HG02759 (cell line): ENCODE data around the gene COQ9.

ENCODE experiments used
- ATAC-seq: cut with Tn5 transposase; IDR thresholded peaks from one replicate; pipeline ENCODE4 v1.9.1; 2021; ENCODE audit warnings: mild to moderate bottlenecking, moderate library complexity; ENCODE audit not compliant: unreplicated experiment

Gene COQ9

GRCh38 chr16:57471852-57472664 is 24.8 kb downstream of the COQ9 start:
- ATAC-seq = no peak

GRCh38 chr16:57472665-57473060 is 25.4 kb downstream of the COQ9 start:
- no peak for ATAC-seq

GRCh38 chr16:57473176-57473840 is 26.0 kb downstream of the COQ9 start:
- ATAC-seq = no peak

- ATAC-seq = no peak
Observed at GRCh38 chr16:57473906-57474305, 26.6 kb downstream of the COQ9 start.

DNA sequence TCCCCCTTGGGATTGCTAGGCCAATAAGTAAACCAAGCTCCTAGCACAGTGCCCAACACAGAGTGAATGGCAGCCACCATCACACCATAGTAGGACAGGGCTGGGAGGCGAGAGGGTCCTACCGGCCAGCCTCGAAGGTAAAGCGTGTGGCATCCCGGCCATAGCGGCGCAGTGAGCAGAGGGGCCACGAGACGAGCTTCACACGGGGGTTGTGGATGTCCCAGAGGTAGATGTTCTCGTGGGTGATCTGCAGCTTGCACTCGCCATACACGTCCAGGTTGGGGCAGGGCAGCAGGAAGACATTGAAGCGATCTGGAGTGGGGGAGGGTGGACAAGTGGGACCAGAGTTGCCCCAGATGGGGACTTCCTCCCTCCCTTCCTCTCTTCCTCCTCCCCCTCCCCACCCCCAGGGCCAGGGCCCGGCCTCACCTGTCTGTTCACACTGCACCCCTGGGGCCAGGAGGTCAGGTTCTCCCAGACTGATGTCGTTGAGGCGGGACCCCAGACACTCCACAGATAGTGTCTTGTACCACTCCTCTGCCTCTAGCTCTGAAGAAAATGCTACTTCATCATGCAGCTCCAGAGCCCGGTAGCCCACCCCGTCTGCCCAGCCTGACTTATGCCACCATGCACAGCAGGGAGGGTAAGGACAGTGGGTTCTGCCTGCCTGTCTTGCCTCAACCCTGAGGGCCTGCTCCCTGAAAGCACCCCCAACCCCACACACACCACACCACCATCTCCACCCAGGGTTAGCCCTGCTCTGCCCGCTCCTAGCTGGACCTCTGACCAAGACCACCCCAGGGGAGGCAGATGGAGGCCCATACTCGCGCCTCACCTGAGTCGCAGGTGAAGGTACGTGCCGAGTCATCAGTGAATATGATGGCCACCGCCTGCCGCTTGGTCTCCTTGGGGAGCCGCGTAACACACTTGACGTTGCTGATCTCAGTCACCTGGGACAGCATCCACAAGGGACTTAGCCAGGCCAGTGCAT is 27.7 kb downstream of the COQ9 start:
- ATAC-seq = no peak

DNA sequence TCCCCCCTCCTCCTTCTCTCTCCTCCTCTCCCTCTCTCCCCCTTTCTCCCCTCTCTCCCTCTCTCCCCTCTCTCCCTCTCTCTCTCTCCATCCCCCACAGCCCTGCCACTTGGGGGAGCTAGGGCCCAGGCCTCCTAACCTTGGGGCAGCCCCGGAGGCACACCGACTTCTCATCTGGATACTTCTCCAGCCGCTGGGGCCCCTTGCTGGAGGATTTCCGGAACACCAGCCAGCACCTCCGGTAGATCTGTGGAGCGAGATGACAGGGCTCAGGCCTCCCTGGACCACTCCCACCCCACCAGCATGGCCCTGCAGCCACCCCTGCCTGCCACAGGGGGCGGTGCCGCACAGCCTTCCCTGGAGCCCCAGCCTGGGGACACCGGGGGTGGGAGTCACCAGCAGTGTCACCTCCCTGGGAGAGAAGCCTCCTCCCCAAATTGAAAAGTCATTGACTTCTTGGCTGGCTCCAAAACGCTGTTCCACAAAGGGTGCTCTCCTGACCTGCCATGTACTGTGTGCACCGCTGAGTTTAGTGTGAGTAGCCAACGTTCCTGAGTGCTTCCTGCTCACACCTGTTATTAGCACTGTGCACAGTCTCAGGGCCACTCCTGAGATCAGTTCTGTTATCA is 28.5 kb downstream of the COQ9 start:
- ATAC-seq = peak; percentile 92

GRCh38 chr16:57476546-57477410 is 29.5 kb downstream of the COQ9 start:
- ATAC-seq = no peak

GRCh38 chr16:57477531-57478202 is 30.4 kb downstream of the COQ9 start:
- no peak for ATAC-seq

- no peak for ATAC-seq
Observed at GRCh38 chr16:57478396-57479204, 31.3 kb downstream of the COQ9 start.

DNA sequence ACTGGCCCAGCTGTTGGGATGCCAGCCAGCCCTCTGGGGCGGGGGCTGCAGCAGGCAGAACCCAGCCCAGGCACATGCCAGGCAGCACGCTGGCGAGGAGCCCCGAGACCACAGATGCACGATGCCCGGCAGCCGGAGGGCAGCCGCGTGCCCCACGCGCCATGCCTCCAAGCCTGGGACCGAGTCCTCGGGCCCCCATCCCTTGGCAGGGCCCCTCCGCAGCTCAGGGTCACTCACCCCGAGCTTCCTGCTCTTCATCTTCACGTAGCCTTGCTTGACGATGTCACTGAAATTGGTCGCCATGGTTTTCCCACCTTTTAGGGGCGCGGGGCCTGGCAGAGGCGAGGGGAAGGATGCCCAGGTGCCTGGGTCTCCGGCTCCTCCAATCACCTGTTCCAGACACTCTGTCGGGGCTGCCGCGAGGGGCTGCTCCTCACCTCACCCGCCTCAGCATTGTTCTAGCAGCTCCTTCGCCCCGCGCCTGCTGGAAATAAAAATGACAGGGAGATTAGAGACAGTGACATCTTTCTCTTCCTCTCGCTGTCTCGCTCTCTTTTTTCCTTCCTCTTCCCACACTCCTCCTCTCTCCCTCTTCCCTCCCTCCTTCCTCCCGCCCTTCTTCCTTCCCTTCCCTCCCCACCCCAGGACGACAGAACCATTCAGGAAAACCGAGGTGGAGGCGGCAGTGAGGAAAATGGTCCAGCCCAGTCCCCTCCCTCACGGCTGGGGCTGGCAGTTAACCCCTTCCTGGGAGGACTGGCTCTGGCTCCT is 32.1 kb downstream of the COQ9 start:
- ATAC-seq = no peak

- no peak for ATAC-seq
Observed at GRCh38 chr16:57479976-57480753, 32.9 kb downstream of the COQ9 start.

DNA sequence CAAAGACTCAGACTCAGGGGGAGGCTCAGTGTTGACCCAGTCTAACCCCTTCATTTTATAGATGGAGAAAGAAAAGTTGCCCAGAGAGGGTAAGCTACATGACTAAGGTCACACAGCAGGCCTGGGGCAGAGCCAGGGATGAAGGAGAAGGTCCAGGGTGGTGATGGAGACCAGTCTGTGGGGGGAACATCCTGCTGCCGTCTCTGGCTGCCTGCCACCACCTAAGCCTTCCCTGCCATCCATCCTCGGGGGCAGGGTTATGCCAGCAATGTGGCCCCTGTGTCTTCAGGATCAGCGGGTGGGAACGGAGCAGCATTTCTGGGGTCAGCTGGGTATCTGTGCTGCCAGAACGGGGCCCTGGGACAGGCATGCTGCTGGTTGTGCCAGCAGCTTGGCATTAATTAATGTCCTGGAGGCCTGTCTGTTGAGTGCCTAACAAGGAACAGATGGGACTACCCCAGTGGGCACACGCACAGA is 33.5 kb downstream of the COQ9 start:
- ATAC-seq = no peak

- no peak for ATAC-seq
Observed at GRCh38 chr16:57481421-57481820, 34.1 kb downstream of the COQ9 start.

DNA sequence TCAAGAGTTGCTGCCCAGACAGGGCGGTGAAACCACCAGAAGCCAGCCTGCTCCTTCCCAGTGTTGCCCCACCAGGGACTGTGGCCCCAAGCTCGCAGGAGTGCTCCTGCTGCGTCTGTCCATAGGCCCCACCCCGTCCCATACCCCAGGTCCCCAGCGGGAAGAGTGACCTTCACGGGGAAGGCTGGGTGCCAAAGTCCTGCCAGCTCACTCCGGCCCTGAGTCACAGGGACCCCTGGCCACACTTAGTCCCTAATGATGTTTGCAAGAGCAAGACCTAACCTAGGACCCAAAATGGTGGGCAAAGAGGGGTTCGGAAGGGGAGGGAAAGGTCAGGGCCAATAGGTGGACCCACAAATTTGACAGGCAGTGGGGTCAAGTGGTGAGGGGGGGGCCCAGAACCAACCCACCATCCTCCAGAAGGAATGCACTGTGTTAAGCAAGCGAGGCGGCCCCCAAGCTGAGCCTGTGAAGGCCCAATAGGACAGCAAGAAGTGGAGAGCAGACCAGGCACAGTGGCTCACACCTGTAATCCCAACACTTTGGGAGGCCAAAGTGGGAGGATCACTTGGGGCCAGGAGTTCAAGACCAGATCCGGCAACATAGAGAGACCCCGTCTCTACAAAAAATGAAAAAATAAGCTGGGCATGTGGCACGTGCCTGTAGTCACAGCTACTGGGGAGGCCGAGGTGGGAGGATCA is 35.7 kb downstream of the COQ9 start:
- ATAC-seq = no peak

- no peak for ATAC-seq
Observed at GRCh38 chr16:57483725-57484514, 36.6 kb downstream of the COQ9 start.
